Inflammatory macrophage (primary cell): ENCODE data around the gene AKAP7.

Experiments
- DNase-seq, 2 donors: peaks; one replicate each; pipeline ENCODE4 v3.0.0-alpha.2; 2020 to 2022

AKAP7 gene

DNA sequence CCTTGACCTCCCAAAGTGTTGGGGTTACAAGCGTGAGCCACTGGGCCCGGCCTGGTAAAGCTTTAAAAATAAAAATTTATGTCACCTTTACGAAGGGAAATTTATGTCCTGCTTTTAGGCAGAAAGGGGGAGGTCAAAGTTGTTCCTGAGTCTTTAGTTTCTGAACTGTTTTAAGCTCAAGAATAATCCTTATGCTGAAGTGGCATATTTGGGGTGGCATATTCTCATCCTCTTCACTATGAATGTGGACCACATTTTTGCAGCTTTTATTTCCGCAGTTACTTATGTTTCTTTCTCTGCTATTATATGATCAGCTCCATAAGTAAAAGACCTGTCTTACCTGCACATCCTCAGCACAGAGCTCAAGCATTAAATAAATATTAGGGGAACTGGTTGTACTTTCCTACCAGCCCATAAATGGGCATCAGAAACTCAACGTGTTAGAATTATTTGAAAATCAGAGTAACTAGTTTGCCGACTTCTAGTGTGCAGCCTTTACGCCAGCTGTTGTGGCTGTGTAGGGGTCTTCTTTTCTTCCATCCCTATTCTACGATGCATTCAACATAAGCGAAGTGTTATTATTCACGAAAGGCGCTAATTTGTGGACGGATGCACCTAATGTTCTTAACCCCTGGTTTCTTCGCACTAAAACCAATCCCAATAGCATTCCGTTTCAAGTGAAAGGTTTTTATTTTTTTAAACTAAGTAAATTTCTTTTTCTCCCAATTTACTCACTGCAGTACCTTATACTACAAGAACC, 867 bp upstream of the AKAP7 start:
- no peak for DNase-seq

- no peak for DNase-seq
Observed at GRCh38 chr6:131134980-131135243, 355 bp upstream of the AKAP7 start.

DNA sequence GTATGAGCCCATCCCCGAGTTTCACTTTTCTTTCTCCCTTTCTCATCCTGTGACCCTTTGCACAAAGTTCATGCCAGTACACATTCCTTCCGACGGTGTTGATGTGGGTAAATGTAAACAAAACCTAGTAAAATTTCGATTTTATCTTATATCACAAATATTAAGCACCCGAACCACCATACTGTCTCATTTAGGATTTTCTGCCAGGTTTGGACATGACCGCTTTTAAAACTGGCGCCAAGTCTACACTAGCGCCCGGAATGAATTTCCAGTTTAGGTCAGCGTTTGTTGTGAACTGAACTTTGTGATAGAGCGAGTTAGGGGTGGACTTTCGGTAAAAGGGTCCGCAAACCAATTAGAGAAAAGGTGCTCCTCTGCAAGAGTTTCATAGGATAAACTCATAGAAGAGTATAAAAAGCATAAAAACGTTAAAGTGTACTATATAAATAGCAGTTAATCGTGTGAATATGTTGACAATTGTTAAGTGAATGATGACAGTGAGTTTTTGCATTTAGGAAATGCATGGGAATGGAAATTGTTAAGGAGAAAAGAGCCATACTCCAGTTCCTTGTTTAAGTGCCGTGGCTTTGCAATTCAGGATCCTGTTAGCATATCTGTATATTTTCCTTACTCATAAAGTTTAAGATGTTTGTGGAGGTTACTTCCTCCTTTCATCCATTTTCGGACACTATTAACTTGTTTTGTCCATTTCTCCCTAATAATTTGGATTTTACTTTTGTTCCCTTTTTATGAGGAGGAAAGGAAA, 937 bp downstream of the AKAP7 start:
- DNase-seq = peak; percentile 9 to 12

- peak; percentile 38 to 47 for DNase-seq
Observed at GRCh38 chr6:131139599-131139998, 4.3 kb downstream of the AKAP7 start.

DNA sequence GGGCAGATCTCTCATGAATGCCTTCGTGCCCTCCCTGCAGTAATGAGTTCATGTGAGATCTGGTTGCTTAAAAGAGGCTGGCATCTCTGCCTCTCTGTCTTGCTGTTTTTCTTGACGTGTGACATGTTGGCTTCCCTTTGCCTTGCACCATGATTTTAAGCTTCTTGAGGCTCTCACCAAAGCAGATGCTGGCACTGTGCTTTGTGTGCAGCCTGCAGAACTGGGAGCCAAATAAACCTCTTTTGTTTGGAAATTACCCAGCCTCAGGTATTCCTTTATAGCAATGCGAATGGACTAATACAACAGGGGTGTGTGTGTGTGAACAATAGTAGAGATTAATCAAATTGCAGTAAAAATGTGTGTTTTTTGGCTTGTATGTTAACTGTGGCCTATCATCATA, 8.1 kb downstream of the AKAP7 start:
- DNase-seq = no peak

DNA sequence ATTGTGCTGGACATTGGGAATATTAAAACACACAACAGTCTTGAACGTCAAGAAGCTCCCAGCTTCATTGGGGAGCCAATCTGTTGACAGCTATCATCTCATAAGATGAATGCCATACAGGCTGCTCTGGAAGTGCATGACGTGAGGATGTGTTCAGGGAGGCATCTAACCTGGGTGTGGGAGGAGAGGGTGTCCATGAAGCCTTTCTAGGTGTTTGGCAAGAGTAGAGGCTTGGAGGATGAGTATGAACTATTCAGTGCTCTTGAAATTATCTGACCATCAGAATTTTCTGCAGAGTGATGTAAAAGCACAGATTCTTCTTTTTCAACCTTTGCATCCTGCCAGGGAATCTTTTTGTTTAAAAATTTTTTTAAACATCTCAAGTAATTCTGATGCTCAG, 11.6 kb downstream of the AKAP7 start:
- DNase-seq = no peak

- no peak for DNase-seq
Observed at GRCh38 chr6:131156411-131156810, 21.1 kb downstream of the AKAP7 start.

GRCh38 chr6:131159578-131159977, 24.3 kb downstream of the AKAP7 start:
- no peak for DNase-seq

DNA sequence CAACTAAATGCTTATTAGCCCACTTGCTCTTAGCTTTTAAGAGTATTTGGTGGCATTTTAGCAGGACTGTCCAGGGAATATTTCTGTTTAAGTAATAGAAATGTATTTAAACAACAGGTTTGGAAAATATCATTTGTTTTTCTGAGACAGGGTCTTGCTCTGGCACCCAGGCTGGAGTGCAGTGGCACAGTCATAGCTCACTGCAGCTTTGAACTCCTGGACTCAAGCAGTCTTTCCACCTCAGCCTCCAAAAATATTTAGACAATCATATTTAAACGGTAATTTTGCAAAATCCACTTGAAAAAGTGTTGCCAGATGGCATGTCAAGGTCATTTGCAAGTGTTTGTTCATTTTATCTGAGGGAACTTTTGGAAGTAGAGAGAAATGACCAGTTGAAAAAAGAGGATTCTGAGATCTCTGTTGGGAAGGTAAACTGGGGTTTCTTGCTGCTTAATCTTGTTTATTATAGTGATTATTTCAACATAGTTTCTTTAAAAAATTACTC, 25.0 kb downstream of the AKAP7 start:
- no peak for DNase-seq

DNA sequence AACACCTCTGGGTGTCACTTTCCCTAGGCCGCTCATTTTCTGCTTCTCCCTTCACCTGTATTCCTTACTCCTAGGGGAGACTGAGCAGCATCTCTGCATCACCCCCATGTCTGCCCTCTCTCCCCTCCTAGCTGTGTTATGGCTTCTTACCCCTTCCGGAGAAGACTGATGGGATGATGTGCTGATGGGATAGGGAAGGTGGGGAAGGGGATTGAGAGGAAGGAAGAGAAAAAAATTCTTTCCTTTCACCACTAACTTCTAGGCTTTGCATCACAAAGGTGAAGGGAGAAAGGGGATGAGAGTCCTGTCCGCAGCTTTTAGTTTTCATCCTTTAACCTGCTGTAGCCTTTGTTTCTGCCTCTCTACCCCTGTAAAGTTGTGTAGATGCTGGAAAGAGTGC, 26.7 kb downstream of the AKAP7 start:
- no peak for DNase-seq

DNA sequence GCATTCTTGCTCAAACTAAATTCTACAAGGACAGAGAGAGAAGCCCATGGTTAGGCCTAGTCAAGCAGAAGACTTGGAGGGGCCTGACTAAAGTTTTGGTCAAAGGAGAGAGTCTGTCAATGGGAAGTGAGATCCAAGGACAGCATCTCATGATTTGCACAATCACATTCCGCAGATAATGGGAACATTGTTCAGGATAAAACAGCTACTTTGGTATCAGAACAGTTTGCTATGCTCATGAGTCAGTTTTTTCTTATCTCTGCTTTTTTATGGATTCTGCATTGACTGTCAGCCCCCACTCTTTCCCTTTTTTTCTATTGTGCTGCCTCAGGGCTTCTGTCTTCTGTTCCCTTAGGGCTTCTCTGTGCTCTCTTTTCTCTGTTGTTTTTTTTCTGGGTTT, 28.6 kb downstream of the AKAP7 start:
- DNase-seq = no peak

- DNase-seq = no peak
Observed at GRCh38 chr6:131164506-131164905, 29.2 kb downstream of the AKAP7 start.

- DNase-seq = no peak
Observed at GRCh38 chr6:131167773-131168172, 32.5 kb downstream of the AKAP7 start.

DNA sequence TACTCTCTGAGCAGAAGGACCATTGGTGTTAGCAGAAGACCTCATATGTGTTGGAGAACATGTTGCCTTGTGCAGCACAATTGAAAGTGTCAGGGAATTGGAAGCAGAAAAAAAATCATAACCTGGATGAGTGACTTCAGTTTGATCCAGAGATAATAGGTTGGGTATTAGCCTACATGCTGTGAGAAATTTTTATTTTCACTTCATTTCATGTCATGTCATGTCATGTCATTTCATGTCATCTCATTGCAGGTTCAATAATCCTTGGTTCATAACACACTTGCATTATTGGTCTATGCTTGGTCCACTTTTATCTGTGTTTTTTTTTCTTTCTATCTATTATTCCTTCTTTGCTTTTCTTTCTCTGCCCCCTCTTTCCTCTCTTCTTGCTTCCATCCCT, 34.3 kb downstream of the AKAP7 start:
- no peak for DNase-seq

- no peak for DNase-seq
Observed at GRCh38 chr6:131172222-131172621, 37.0 kb downstream of the AKAP7 start.

DNA sequence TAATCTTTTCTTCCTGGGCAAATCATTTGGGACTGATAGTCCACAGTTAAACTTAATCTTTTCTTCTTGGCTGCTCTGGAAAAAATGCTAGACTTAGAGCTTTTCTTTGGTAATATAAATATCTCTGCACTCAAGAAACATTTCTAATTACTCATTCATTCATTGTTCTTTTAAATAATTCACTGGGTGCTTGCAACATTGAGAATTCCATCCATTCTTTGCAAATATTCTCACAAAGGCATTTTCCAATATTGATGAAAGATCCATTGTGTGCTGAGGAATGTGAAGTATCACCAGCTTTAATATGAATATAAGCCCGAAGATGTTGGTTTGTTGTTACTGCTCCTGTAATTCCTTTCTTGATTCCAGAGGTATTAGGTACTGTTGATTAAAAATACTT, 38.4 kb downstream of the AKAP7 start:
- DNase-seq = no peak

DNA sequence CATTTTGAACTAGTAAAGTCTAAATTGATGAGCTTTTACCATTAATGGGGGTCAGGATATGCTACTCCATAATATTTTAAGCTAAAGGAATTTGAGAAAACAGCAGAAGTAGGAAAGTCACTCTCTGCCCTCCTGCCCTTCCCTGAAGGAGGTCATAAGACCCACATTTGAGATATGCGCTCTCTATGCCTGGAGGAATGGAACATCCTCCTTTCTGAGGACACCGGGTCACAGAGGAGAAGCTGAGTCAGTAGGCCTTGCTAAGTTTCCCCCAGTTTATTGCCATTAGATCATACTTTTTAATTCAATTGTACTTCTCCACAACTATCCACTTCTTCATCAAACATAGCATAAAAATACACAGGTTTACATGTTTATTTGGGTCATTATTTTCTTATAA, 40.3 kb downstream of the AKAP7 start:
- peak; percentile 42 to 47 for DNase-seq

DNA sequence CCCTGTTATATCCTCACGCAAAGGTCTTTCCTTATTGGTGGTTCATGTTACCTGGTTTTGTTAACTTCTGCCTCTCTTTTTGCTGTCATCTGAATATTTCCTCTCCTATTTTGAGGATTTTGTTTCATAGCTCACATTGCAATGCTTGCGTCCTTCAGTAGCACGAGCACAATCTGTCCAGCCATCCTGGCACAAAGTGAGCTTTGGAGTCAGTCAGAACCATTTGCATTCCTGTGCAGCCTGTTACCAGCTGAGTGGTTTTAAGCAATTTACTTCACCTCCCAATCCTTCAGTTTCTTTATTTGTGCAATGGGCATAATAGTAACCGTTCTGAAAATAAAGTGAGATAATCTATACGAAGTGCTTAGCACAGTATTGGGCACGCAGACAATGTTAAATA, 42.7 kb downstream of the AKAP7 start:
- DNase-seq = no peak

DNA sequence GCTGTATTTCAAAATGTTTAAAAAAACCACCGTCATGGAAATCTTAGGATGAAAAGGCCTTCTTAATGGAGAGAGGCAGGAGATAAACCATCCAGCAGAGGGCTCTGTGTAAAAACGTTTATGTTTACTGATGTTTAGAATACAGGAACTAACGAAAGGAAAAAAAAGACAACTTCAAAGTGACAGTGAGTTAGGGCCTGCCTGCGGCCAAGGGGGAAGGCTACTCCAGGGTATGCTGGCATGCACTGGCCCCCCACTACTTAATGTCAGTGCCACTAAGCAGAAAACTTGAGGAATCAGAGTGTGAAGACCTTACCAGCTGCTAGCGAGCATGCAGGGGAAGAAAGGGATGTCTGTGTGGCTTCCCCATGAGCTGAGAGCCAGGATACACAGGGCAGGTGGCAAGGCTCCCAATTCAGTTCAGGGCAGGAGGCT, 47.7 kb downstream of the AKAP7 start:
- peak; percentile 59 for DNase-seq

- DNase-seq = no peak
Observed at GRCh38 chr6:131183427-131184095, 48.3 kb downstream of the AKAP7 start.

- no peak for DNase-seq
Observed at GRCh38 chr6:131191590-131191989, 56.3 kb downstream of the AKAP7 start.

- DNase-seq = no peak
Observed at GRCh38 chr6:131197716-131198115, 62.4 kb downstream of the AKAP7 start.

GRCh38 chr6:131199568-131200272, 64.5 kb downstream of the AKAP7 start:
- peak; percentile 52 to 64 for DNase-seq
